Glomerular visceral epithelial cell (primary cell): ENCODE measurements around the gene LRRC61.
"Not testable (repeated sequence)": the region's sequence is repeated elsewhere in the genome, so short reads cannot be mapped to it uniquely, and the experiment has no call there.

Experiments used
- DNase-seq: peaks from one replicate; pipeline ENCODE4 v3.0.0-alpha.2; 2016; ENCODE audit errors: extremely low spot score

LRRC61 gene

GRCh38 chr7:150322833-150323681, at the start of gene LRRC61, which contains the start of gene ACTR3C:
LRRC61 (plus strand) TSS chr7:150323355; CDS start chr7:150336862, 13,507 bp downstream.
ACTR3C (minus strand) TSS chr7:150323545; CDS start chr7:150295296, 28,249 bp downstream.
- DNase-seq = peak; percentile 87

GRCh38 chr7:150276132-150276695, 46.9 kb upstream of the LRRC61 start:
- peak; percentile 33 for DNase-seq

GRCh38 chr7:150278383-150278782, 44.8 kb upstream of the LRRC61 start:
- DNase-seq = not testable (repeated sequence)

- DNase-seq = not testable (repeated sequence)
These were observed 41.3 kb upstream of the LRRC61 start for GRCh38 chr7:150281681-150282403.

GRCh38 chr7:150283111-150283510, 40.0 kb upstream of the LRRC61 start:
- not testable (repeated sequence) for DNase-seq

GRCh38 chr7:150283608-150284007, 39.5 kb upstream of the LRRC61 start:
- DNase-seq = not testable (repeated sequence)

- DNase-seq = peak; percentile 44
These were observed 37.1 kb upstream of the LRRC61 start for GRCh38 chr7:150285849-150286754.

GRCh38 chr7:150287815-150288214, 35.3 kb upstream of the LRRC61 start:
- DNase-seq = not testable (repeated sequence)

- DNase-seq = not testable (repeated sequence)
These were observed 34.3 kb upstream of the LRRC61 start for GRCh38 chr7:150288816-150289215.

GRCh38 chr7:150290317-150290716, 32.8 kb upstream of the LRRC61 start:
- not testable (repeated sequence) for DNase-seq

GRCh38 chr7:150295027-150295426, 28.1 kb upstream of the LRRC61 start:
- not testable (repeated sequence) for DNase-seq

GRCh38 chr7:150295614-150296013, 27.5 kb upstream of the LRRC61 start:
- not testable (repeated sequence) for DNase-seq

- not testable (repeated sequence) for DNase-seq
These were observed 26.4 kb upstream of the LRRC61 start for GRCh38 chr7:150296802-150297201.

- DNase-seq = not testable (repeated sequence)
These were observed 25.2 kb upstream of the LRRC61 start for GRCh38 chr7:150297978-150298377.

- DNase-seq = peak; percentile 84
These were observed 20.2 kb upstream of the LRRC61 start for GRCh38 chr7:150302908-150303310.

GRCh38 chr7:150304499-150305258, 18.5 kb upstream of the LRRC61 start:
- DNase-seq = not testable (repeated sequence)

- not testable (repeated sequence) for DNase-seq
These were observed 17.8 kb upstream of the LRRC61 start for GRCh38 chr7:150305259-150305902.

GRCh38 chr7:150305903-150306284, 17.3 kb upstream of the LRRC61 start:
- DNase-seq = not testable (repeated sequence)

GRCh38 chr7:150306377-150306776, 16.8 kb upstream of the LRRC61 start:
- not testable (repeated sequence) for DNase-seq

- DNase-seq = peak; percentile 82
These were observed 16.0 kb upstream of the LRRC61 start for GRCh38 chr7:150307129-150307528.
